ENCODE data around the gene IL5. TPM values are rescaled to one million over a fixed set of nuclear protein-coding genes. Genes with fewer than 3 reads are reported as not detected.

Gene IL5
- total RNA-seq, 4 donors from 2014 or later, result not detected

GRCh38 chr5:132498152-132498551 is 45.2 kb downstream of the IL5 start:
- DNase-seq (ENCODE audit: low spot score in 2 of 2), result peak in 1 of 2 donors; percentile 5
- TF ChIP-seq POLR2A (IDR thresholded peaks at IDR 0.05) (no peak), EP300 (IDR thresholded peaks at IDR 0.05) (no peak), CTCF (IDR thresholded peaks at IDR 0.05) (no peak)
- no peak overlapping the region for H3K4me3 ChIP-seq
- peaks cover 0 to 66% (median 36%) of the 10 kb centered on the region in 4 donors for H3K4me1 ChIP-seq
- no peaks in the 10 kb centered on the region for H3K9me3 ChIP-seq
- H3K27ac ChIP-seq, result peak overlapping the region; percentile 87 to 95 (median 90)
- no peaks in the 10 kb centered on the region for H3K27me3 ChIP-seq
- 81 to 83% methylated on average over 2 to 3 of the region's 3 CpGs for whole genome bisulfite sequencing, 2 donors
- no peaks in the 10 kb centered on the region for H3K36me3 ChIP-seq

GRCh38 chr5:132497488-132497997 is 45.8 kb downstream of the IL5 start:
- Histone ChIP-seq H3K4me3 (peak overlapping the region; percentile 46 to 74 (median 62)), H3K27ac (peak overlapping the region; percentile 87 to 95 (median 90)), H3K36me3 (no peaks in the 10 kb centered on the region), H3K4me1 (peaks cover 0 to 60% (median 33%) of the 10 kb centered on the region in 4 donors), H3K9me3 (no peaks in the 10 kb centered on the region), H3K27me3 (no peaks in the 10 kb centered on the region)
- WGBS, 2 donors, result 30 to 44% methylated on average over 6 of the region's 6 CpGs
- peak; percentile 25 to 35 for DNase-seq (ENCODE audit: low spot score in 2 of 2)
- peak in 1 of 2 donors; percentile 39 for TF ChIP-seq EP300 (IDR thresholded peaks at IDR 0.05)
- TF ChIP-seq POLR2A (IDR thresholded peaks at IDR 0.05), result no peak

GRCh38 chr5:132496631-132497487 is 46.5 kb downstream of the IL5 start:
- DNase-seq (ENCODE audit: low spot score in 2 of 2), result peak; percentile 78
- TF ChIP-seq CTCF (IDR thresholded peaks at IDR 0.05), result peak in 1 of 5 experiments; percentile 11
- peak in 1 of 2 donors; percentile 27 for TF ChIP-seq POLR2A (IDR thresholded peaks at IDR 0.05)
- peak; percentile 20 to 66 for TF ChIP-seq EP300 (IDR thresholded peaks at IDR 0.05)
- H3K4me3 ChIP-seq, result peak overlapping the region; percentile 46 to 74 (median 62)
- no peaks in the 10 kb centered on the region for H3K9me3 ChIP-seq
- no peaks in the 10 kb centered on the region for H3K36me3 ChIP-seq
- H3K27ac ChIP-seq, result peak overlapping the region; percentile 87 to 95 (median 90)
- WGBS, 2 donors, result 3 to 10% methylated on average over 20 to 57 of the region's 62 CpGs
- no peaks in the 10 kb centered on the region for H3K27me3 ChIP-seq
- H3K4me1 ChIP-seq, result peaks cover 0 to 59% (median 31%) of the 10 kb centered on the region in 4 donors

- no peak for TF ChIP-seq POLR2A (IDR thresholded peaks at IDR 0.05)
- no peak for TF ChIP-seq CTCF (IDR thresholded peaks at IDR 0.05)
- no peak for TF ChIP-seq EP300 (IDR thresholded peaks at IDR 0.05)
- peak; percentile 72 to 74 for DNase-seq (ENCODE audit: low spot score in 2 of 2)
- H3K4me1 ChIP-seq, result peaks cover 0 to 59% (median 37%) of the 10 kb centered on the region in 4 donors
- 0 to 2% methylated on average over 8 to 14 of the region's 18 CpGs for WGBS, 2 donors
- H3K36me3 ChIP-seq, result no peaks in the 10 kb centered on the region
- H3K9me3 ChIP-seq, result no peaks in the 10 kb centered on the region
- H3K27me3 ChIP-seq, result no peaks in the 10 kb centered on the region
- peak overlapping the region; percentile 46 to 74 (median 62) for H3K4me3 ChIP-seq
- H3K27ac ChIP-seq, result peak overlapping the region; percentile 87 to 95 (median 90)
Observed at GRCh38 chr5:132496191-132496630, 47.1 kb downstream of the IL5 start.

- peaks cover 0 to 57% (median 36%) of the 10 kb centered on the region in 4 donors for H3K4me1 ChIP-seq
- 0 to 1% methylated on average over 16 to 30 of the region's 30 CpGs for WGBS, 2 donors
Observed at GRCh38 chr5:132495667-132496190, 47.6 kb downstream of the IL5 start.

More at GRCh38 chr5:132495667-132496190, 47.6 kb downstream of the IL5 start:
- TF ChIP-seq POLR2A (IDR thresholded peaks at IDR 0.05) (peak in 1 of 2 donors; percentile 31), EP300 (IDR thresholded peaks at IDR 0.05) (peak; percentile 27 to 79), CTCF (IDR thresholded peaks at IDR 0.05) (peak in 2 of 5 experiments; percentile 4 to 28)
- H3K27ac ChIP-seq, result peak overlapping the region; percentile 87 to 95 (median 90)
- H3K4me3 ChIP-seq, result peak overlapping the region; percentile 46 to 74 (median 62)
- H3K36me3 ChIP-seq, result no peaks in the 10 kb centered on the region
- no peaks in the 10 kb centered on the region for H3K9me3 ChIP-seq
- H3K27me3 ChIP-seq, result no peaks in the 10 kb centered on the region
- DNase-seq (ENCODE audit: low spot score in 2 of 2), result peak; percentile 66 to 78
